Islet precursor cell (in vitro differentiated cells): Measurements from ENCODE around the gene OXSR1.
A peak's percentile ranks its signal among the peaks of the same experiment; 100 is the strongest.

Experiments
- DNase-seq: peaks from one replicate; pipeline ENCODE4 v3.0.0-alpha.2; 2018

Gene OXSR1

DNA sequence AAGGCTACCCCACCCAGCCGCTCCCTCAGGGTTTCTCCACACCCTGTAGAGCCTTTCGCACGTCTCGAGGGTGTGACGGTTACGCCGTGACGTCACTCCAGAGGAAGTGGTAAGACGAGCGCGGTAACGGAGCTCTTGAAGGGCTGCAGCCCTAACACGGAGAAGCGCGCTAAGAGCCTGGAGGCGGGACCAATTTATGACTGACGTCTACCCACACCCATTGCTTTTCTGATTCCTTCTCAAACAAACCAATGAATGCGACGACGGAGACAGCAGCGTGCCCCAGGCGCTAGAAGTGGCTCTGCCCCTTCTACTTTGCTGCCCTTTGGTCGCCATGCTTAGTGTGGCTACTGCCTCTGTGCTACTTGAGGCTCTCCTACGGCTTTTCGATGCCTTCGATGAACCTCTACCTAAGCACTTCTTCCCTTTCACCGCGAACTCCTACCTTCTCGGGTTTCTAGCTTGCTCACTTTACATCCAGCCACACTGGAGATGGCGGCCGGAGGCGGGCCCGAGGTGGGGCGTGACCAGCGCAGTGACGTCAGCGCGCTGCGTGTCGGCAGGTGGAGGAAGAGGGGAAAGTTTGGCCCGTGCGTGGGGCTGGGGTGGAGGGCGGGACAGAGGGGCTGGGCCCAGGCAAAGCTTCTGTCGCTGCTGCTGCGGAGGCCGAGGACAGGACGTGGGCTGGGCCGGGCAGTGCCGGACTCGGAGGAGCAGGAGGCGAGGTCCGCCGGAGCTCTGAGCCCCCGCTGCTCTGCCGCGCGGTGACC lies at the start of gene OXSR1:
OXSR1 (plus strand) TSS at position 586 of the 770 bp plus-strand sequence. CDS start 340 bp downstream, outside the sequence.
- DNase-seq: peak; percentile 99

DNA sequence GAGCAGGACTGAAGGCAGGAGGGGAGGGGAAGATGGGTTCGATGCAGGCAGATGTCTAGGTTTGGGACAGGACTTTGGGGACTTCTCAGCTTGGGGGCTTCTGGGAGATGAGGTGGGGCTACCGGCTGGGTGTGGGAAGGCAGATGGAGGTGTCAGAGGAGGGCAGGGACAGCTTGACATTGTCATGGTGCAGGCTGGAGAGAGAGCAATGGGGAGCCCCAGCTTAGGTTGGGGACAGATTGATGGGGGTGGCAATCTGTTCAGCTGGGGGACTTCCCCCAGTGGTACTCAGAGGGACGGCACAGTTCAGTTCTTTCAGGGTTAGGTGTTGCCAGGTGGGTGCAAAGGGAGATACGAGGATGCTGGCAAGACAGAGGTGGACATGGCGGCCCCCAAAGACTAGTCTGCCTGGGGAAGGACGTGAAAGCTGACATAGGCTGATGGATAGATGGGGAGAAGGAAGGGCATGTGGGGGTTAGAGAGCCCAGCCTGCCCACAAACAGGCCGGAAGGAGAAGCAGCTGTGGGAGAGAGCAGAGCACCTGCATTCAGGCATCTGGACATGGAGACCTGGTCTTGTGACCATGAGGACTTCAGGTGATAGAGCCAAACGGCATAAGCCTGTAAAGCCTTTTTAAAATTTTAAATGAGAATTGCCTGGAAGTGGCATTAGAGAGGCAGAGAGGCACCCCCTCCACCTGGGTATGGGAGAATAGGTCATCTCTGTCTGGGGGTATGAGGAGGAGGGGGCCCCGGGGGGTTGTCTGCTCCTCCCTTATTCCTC lies 49.5 kb upstream of the OXSR1 start:
- peak; percentile 36 for DNase-seq

DNA sequence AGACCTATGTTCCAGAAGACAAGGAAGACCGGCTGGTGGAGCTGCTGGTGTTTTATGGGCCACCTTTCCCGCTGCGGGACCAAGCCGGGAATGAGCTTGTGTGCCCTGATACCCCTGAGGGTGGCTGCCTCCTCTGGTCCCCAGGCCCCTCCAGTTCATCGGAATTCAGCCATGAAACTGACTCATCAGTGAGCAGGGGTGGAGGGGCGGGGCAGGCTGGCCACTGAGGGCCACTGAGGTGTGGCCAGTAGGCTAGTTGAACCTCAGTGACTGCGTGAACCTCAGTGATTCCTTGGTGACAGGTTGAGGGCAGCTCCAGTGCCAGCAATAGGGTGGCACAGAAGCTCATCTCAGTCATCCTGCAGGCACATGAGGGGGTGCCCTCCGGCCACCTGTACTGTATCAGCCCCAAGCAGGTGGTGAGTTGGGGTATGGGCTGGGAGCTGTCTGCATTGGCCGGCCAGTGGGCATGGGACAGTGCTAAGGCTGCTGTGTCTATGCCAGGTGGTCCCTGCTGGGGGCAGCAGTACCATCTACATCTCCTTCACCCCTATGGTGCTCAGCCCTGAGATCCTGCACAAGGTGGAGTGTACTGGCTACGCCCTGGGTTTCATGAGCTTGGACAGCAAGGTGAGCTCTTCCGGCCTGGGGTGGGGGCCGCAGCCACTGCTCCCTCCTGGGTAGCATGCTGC lies 48.7 kb upstream of the OXSR1 start:
- peak; percentile 53 for DNase-seq

DNA sequence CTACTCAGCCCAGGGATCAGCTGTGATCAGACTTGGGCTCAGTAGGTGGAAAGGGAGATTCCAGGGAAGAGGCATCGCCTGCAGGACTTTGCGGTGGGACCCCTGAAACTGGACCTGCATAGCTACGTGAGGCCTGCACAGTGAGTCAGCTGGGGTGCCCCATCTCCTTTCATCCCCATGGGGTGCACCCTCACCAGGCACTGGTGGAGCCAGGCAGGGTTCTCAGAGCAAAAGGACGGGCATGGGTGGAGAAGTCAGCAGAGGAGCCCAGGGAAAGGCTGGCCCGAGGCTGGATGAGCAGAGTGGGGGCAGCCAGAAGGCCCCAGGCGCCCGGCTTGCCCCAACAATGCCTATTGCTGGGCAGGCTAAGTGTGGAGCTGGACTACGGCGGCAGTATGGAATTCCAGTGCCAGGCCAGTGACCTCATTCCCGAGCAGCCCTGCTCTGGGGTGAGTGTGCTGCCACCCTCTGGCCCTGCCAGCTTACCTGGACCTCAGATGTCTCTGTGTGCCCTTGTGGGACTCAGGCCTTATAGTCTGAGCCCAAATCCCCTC lies 48.1 kb upstream of the OXSR1 start:
- no peak for DNase-seq

DNA sequence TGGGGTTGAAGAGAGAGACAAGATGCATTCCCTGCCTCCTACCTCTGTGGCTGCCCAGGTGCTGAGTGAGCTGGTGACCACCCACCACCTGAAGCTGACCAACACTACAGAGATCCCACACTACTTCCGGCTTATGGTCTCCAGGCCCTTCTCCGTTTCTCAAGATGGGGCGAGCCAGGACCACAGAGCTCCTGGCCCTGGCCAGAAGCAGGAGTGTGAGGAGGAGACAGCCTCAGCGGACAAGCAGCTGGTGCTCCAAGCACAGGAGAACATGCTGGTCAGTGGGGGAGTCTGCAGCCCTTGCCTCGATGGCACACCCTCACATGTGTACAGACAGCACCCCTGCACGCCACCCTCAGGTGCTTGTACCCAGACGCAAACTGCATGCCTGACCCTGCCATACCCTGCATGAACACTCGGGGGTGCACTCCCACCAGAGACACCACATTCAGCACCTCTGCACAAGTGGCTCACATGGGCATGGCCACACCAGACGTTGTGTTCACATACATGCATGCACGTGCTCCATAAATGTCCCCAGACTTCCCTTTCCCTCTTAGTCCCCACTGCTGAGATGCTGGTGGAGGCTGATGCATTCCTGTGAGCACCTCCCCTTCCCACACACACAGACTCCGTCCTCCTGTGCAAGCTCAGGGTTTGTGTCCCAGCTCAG lies 47.5 kb upstream of the OXSR1 start:
- peak; percentile 81 for DNase-seq

DNA sequence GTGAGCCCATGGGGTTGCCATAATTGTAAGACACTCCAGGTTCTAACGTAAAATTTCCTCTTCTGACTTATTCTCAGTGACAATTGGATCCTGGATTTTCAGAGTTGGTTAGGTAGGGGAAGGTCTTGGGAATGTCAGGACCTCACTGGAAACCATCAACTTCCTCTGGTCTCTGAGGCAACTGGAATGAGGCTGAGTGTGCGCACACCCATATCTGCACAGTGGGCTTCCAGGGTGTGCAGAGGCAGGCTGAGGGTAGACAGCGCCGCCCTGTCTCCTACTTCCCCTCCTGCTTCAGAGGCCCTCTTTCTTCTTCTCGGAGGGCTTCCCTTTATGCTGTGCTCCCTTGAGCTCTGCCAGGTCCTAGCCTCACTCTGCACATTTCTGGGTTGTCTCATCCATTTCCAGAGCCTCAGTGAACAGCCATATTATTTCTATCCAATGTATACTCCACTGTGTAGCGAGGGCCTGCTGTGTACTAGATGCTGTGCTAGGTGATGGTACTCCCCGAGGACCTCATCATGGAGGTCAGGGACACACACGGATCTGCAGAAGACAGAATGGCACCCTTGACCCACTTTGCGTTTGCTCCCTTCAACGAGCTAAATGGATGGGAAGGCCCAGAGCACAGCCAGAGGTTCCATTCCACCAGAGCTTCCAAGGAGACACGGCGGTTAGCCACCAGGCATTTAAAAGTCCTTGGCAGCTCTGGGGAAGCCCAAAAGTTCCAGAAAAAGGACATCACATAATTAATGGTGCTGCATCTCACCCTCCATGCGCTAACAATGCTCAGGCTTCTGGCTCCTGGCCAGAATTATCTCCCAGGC lies 46.7 kb upstream of the OXSR1 start:
- no peak for DNase-seq

DNA sequence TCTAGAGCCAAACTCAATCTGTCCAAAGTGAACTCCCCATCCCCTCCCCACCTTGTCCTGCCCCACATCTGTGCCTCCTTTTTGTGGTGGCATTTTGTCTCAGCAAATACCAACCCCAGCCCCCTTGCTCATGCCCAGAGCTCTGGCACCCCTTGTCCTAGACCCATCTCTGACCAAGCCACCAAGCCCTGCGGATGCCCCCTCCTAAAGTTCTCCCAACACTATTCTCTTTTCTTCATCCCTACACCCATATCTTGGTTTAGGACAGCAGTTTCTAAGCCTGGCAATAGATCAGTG lies 46.1 kb upstream of the OXSR1 start:
- peak; percentile 19 for DNase-seq

DNA sequence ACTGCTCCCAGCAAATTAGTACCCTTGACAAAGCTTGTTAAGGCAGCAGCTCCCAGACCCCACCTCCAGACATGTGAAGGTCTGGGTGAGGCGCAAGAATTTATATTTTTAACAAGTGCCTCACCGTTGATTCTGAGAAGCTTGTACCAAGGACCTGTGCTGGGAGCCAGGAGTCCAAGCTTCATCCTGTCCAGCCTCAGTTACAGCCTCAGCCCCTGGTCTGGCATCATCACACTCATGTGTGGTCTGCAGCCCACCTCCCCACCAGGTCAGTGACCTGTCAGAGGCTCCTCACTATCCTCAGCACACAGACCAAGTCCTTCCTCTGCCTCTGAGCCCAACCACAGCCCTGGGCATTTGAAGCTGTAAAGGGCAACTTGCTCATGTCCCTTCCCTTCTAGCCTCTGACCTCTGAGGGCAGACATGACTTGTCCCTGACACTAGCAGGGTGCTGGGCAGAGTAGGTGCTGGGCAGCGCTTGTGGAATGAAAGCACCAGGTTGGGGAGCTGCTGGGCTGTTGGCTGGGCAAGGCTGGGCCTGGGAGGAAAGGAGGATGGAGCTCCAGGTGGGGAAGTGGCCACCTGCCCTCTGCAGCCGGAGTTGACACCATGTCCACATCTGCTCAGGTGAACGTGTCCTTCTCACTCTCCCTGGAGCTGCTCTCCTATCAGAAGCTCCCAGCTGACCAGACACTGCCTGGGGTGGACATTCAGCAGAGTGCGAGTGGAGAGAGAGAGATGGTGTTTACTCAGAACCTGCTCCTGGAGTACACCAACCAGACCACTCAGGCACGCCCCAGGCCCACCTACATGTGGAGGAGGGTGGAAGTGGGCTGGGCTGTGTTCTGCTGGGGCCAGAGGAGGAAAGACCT lies 45.3 kb upstream of the OXSR1 start:
- DNase-seq: peak; percentile 48

DNA sequence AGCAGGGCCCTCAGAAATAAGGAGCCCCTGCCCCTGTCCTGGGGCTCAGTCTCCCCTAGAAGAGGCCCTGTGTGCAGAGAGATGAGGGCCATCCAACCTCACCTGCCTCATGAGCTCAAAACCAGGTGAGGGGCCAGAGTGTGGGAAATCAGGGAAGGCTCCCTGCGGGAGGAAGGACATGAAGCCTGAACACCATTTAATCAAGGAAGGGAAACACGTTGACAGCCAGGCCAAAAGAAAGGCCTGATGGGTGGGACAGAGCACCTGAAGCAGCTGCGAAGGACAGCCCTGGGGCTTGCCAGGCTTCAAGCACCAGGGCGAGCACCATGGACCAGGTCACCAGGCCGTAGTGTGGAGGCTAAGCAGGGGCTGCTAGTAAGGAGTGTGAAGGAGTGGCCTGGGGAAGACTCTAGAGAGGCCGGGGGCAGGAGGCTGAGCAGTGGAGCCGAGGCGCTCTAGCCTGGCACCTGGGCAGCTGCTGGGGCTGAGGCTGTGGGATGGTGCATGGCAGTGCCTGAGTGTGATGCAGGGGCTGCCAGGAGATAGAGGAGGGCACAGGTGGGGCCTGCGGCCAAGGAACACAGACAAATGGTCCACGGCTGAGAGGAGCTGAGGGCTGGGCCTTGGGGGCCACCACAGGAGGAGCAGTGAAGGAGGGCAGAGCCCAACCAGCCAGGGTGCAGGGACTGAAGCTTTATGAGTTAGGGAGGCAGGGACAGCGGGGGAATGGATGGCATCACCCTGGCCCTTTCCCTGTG lies 44.5 kb upstream of the OXSR1 start:
- DNase-seq: peak; percentile 50

DNA sequence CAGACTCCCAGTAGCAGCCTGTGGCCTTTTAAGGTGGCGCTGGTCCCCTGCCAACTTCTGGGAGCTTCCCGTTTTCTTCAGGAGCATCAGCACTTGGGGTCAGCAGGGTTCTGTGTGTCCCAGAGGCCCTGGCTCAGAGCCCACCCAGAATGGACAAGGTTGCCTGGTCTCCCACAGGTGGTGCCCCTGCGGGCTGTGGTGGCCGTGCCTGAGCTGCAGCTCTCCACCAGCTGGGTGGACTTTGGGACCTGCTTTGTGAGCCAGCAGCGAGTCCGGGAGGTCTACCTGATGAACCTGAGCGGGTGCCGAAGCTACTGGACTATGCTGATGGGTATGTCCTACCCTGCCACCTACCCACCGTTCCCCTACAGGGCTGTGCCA lies 43.9 kb upstream of the OXSR1 start:
- DNase-seq: no peak

DNA sequence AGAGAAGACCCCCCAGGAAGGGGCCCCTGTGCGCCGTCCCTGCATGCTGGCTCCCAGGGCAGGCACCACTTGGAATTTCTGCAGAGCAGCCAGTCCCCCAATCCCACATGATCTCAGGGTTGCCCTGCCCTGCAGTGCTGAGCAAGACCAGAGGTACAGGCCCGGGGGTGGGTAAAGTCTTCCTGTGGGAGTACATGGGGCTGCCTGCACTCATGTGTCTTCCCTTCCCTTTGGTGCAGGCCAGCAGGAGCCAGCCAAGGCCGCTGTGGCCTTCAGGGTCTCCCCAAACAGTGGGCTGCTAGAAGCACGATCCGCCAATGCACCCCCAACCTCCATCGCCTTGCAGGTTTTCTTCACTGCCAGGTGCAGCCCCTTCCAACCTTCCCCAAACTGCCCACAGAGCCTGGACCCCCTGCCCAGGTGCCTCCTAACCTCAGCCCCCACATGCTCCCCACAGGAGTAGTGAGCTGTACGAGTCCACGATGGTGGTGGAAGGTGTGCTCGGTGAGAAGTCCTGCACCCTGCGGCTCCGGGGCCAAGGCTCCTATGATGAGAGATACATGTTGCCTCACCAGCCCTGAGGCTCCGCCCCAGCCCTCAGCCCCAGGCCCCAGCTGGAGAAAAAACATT lies 43.4 kb upstream of the OXSR1 start:
- DNase-seq: no peak

DNA sequence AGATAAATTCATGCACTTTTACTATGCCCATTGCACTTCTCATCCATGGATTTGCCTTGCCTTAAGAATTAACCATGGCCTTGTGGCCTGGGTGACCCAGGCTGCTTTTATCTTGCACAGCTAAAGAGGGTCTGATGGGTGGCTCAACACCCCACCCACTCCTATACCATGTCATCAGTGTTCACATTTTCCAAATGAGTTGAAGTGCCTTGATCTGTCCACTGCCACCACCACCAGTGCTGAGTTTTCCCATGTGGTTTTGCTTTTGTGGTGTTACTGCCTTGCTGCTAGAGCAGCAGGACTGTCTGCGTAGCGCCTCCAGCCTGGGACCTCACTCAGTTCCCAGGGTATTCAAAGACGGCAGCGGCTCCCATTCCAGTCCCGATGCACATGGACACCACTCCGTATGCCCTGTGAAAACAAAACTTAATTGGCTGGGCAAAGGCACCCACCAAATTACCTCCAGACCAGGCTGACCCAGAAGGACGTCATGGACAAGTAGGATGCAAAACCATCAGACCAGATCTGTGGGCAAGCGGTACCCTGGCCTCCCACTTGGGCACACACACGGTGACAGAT lies 42.5 kb upstream of the OXSR1 start:
- no peak for DNase-seq

DNA sequence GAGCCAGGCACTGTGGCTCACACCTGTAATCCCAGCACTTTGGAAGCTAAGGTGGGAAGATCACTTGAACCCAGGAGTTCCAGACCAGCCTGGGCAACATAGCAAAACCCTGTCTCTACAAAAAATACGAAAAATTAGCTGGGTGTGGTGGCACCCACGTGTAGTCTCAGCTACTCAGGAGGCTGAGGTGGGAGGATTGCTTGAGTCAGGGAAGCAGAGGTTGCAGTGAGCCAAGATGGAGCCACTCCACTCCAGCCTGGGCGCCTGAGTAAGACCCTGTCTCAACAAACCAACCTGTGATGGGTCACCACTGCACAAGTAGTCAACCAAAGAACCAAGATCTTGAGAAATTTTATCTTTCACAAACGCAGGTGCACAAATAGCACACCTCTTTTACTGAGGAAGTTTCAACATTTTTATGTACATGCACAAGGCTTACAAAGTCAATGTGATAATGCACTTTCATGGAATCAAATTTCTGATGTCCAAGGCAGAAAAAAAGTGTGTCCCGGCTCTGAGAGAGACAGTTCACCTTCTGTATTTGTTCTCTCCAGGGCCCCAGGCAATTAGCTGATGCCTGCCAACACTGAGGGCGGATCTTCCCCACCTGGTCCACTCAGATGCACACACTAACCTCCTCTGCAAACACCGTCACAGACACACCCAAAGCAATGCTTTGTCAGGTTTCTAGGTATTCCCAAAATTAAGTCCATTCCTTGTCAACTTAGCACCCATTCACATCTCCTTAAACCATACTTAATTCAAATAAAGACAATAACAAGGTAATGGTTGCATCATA lies 40.8 kb upstream of the OXSR1 start:
- DNase-seq: no peak

DNA sequence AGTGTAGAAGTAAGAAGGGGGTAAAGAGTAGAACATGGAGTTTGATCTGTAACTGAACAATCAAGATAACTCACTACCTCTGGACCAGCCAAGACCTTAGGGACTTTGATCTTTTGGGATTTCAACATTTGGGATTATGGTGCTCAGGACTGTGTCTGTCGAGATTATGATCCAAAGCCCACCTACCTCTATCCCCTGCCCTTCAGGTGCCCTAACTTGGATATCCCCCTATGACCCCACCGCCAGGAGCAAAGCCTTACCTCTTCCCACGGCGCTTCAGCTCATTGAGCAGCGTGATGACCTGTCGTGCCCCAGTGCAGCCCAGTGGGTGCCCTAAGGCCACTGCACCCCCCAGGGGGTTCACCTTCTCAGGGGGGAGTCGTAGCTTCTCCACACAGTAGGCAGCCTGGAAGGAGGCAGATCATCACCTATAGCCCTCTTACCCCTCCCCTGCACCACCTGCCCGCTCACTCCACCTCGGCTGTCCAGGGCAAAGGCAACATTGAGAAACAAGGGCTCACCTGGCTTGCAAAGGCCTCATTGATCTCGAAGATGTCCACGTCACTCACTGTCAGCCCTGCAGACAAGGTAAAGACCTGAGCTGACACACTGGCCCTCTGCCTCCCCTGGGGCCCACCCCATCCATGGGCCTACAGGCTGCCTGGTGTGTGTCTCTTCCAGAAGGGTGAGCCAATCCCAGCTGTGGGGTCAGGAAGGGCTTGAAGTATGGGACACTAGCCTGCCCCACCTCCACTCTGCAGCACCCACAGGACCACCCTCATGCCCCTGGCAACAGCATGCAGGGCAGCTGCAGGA lies 39.8 kb upstream of the OXSR1 start:
- DNase-seq: no peak

DNA sequence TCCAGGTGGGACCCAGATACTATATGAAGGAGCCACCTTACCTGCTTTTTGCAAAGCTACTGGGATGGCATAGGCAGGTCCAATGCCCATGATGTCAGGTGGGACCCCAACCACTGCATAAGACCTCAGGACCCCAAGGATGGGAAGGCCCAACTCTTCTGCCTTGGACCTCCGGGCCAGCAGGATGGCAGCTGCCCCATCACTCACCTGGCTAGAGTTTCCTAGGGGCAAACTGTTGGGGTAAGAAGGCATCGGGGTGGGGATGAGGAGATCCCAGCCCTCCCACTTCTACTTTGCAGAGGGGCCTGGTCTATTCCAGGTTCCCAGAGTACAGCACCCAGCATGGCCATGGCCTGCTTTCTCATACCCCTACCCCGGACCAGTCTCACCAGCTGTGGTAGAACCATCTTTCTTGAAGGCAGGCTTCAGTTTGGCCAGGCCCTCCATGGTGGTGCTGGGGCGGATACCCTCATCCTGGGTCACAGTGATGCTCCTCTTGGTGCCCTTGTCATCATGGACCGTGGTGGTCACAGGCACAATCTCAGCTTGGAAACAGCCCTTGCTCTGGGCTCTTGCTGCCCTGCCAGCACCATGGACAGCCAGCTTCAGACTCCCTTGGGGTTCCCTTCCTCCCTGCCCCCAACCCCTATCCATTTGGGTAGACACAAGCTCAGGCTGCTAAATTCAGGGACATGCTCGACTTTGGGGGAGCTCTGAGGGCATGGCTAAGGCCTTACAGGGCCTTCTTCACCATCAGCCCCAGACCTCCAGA lies 39.0 kb upstream of the OXSR1 start:
- peak; percentile 40 for DNase-seq

DNA sequence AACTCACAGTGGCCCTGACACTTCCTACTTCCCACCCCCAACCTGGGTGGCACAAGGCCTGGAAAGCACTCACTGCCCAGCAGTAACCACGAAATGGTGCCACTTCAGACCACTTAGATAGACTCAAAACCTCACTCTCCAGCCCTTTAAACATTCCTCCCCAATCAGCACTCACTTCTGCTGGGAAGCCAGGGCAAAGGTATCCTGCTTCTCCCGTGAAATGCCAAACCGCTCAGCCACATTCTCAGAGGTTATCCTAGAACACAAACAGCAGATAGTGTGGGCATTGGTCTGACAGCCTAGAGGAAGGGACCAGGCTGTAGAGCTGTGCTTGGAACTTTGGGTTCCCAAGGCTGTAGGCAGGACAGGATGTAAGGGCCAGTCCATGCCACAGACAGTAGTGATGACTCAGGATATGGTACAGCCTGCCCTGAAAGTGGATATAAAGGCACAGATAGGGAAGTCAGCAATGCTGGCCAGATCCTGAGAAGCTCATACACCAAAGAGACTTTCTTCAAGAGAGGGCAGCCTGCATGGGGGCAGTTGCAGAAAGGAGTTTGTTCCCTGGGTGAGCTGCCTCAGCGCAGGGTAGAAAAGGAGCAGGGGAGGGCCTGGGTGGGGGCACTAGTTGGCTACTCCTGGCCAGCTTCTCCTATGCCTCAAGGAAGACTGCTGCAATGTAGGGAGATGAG lies 37.6 kb upstream of the OXSR1 start:
- DNase-seq: peak; percentile 23
